Fibroblast of pulmonary artery (primary cell): ENCODE measurements around the gene RPS6KL1.

Experiments
- DNase-seq: peaks from one replicate; pipeline ENCODE4 v3.0.0-alpha.2; 2010; ENCODE audit warnings: low read depth
- H3K4me3 ChIP-seq: replicated peaks from 2 replicates; pipeline ENCODE4 v1.5.1; 2011; ENCODE audit warnings: low read depth, mild to moderate bottlenecking, control low read depth, low read length, moderate library complexity
- CTCF ChIP-seq: IDR thresholded peaks from 2 replicates; pipeline ENCODE4 v1.5.1; 2011; ENCODE audit warnings: mild to moderate bottlenecking, control low read depth, low read length, inconsistent platforms; ENCODE audit errors: missing control alignments

Gene RPS6KL1

GRCh38 chr14:74865156-74865555 is 57.9 kb downstream of the RPS6KL1 start:
- DNase-seq, result no peak
- no peak for TF ChIP-seq CTCF
- H3K4me3 ChIP-seq, result no peak overlapping the region

- no peak for DNase-seq
- no peak for TF ChIP-seq CTCF
Observed at GRCh38 chr14:74864198-74864597, 58.9 kb downstream of the RPS6KL1 start.

DNA sequence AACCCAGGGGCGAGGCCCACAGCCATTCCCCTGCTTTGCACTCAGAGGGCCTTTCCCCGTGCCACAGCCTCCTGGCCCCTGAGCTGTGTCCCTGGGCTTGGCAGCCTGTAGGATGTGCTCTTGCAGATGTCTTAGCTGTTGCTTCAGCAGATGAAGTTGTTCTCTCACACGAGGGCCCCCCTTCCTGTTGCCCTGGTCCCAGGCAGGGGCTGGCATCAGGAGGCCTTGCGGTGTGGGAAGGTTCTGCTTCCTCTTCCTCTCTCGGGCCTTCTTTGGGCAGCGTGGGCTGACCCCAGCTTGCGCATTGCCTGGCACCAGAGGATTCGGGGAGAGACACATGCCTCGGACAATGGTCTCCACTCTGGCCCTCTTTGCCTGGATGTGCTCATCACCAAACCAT is 59.8 kb downstream of the RPS6KL1 start:
- no peak overlapping the region for H3K4me3 ChIP-seq
- TF ChIP-seq CTCF, result no peak
- DNase-seq, result no peak

More at GRCh38 chr14:74864198-74864597, 58.9 kb downstream of the RPS6KL1 start:
- no peak overlapping the region for H3K4me3 ChIP-seq

DNA sequence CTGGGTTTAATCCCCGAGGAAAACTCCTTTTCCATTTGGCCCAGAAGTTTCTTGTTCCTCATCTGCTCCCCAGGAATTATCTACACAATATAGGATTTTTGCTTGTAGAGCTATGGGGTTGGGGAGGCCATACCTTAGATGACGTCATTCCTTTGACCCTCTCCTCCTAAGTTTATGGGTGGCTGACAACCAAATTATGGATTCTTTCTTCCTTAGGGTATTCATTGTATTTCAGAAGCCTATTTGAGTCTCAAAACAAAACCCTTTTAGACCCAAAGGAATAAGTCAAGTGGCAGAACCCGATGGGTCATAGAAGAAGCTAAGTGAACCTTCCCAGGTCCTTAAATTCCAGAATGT is 61.3 kb downstream of the RPS6KL1 start:
- no peak overlapping the region for H3K4me3 ChIP-seq
- no peak for DNase-seq
- no peak for TF ChIP-seq CTCF

- DNase-seq, result peak; percentile 88
- TF ChIP-seq CTCF, result peak; percentile 88
- no peak overlapping the region for H3K4me3 ChIP-seq
Observed at GRCh38 chr14:74860899-74861733, 61.9 kb downstream of the RPS6KL1 start.

DNA sequence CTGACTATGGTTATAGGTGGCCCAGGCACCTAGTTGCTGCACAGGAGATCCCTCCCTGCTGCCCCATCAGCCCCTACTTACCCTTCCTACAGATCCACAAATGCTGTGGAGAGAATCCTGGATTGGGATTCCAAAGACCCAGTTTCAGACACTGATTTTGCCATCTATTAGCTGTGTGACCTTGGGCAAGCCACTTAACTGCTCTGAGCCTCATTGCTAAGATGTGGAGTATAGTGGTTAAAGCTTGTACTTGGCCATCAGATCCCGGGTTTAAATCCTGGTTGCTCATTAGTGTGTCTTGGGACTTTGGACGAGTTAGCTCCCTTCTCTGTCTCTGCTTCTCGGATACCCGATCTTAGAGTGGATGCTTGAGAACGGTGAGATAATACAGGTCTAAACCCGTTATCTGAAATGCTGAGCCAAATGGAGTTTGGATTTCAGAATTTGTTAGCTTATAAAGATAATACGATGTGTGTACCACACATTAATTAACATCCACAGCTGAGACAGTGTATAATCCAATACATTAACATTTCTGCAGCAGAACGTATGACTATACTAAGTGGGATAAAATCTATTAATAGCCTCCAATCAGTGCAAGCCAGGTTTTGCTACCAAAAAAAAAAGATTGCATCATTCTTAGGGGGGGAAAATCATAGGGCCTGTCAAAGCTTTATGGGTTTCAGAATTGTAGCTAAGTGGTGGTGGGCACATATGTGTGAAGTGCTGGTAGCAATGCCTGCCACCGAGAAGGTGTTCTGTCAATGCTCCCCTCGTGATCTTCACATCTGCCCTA is 63.1 kb downstream of the RPS6KL1 start:
- no peak for DNase-seq
- H3K4me3 ChIP-seq, result no peak overlapping the region
- TF ChIP-seq CTCF, result no peak

GRCh38 chr14:74858022-74858421 is 65.0 kb downstream of the RPS6KL1 start:
- TF ChIP-seq CTCF, result no peak
- H3K4me3 ChIP-seq, result no peak overlapping the region
- DNase-seq, result no peak
